Keratinocyte (primary cell): ENCODE data around the gene IKBIP. TPM values are rescaled to one million over a fixed set of nuclear protein-coding genes. Genes with fewer than 3 reads are reported as not detected.
A peak's percentile ranks its signal among the peaks of the same experiment; 100 is the strongest.

Experiments
- DNase-seq: peaks from one replicate; pipeline ENCODE4 v3.0.0-alpha.2; 2011; ENCODE audit warnings: low read depth, missing footprints, low spot score
- FAIRE-seq: peaks from 2 replicates; lab custom pipeline; 2011; peaks lifted over from hg19 to GRCh38; lab: Jason Lieb, UNC
- H2AFZ ChIP-seq: 2 replicates; pipeline ENCODE4 v1.6.0; 2012; ENCODE audit warnings: low read length, control low read depth, inconsistent platforms; ENCODE audit not compliant: control insufficient read depth
- H3K27ac ChIP-seq: 2 replicates; pipeline ENCODE4 v1.5.1; 2011; ENCODE audit warnings: low read length; ENCODE audit not compliant: control insufficient read depth, insufficient read depth
- H3K27me3 ChIP-seq: 3 replicates; pipeline ENCODE4 v1.6.0; 2011; ENCODE audit warnings: low read length; ENCODE audit not compliant: control insufficient read depth, insufficient read depth; ENCODE audit errors: extremely low read depth
- H3K36me3 ChIP-seq, 2 experiments: 2 replicates in 1 of 2; 3 replicates in 1 of 2; pipeline ENCODE4 v1.5.1; 2011; ENCODE audit warnings: low read length in 2 of 2, mild to moderate bottlenecking in 1 of 2; ENCODE audit not compliant: control insufficient read depth in 2 of 2, insufficient read depth in 2 of 2; ENCODE audit errors: extremely low read depth in 1 of 2
- H3K4me1 ChIP-seq: 3 replicates; pipeline ENCODE4 v1.5.1; 2011; ENCODE audit warnings: low read length; ENCODE audit not compliant: control insufficient read depth, insufficient read depth; ENCODE audit errors: extremely low read depth
- H3K4me2 ChIP-seq: 3 replicates; pipeline ENCODE4 v1.6.0; 2011; ENCODE audit warnings: low read depth, low read length; ENCODE audit not compliant: control insufficient read depth, insufficient read depth; ENCODE audit errors: extremely low read depth
- H3K4me3 ChIP-seq, 3 experiments: fragments of 200-600 bp in 1 of 3; sonication (generic) in 1 of 3; 2 replicates in 2 of 3; 3 replicates in 1 of 3; pipeline ENCODE4 v1.5.1; 2011 to 2016; ENCODE audit warnings: low read length in 3 of 3, mild to moderate bottlenecking in 3 of 3, control low read depth in 2 of 3, inconsistent platforms in 1 of 3, low read depth in 1 of 3, mixed read lengths in 1 of 3, mixed run types in 1 of 3, moderate library complexity in 1 of 3; ENCODE audit not compliant: control insufficient read depth in 2 of 3, insufficient read depth in 2 of 3; ENCODE audit errors: extremely low read depth in 1 of 3
- H3K79me2 ChIP-seq: 2 replicates; pipeline ENCODE4 v1.6.0; 2012; ENCODE audit warnings: low read length; ENCODE audit not compliant: control insufficient read depth, insufficient read depth
- H3K9ac ChIP-seq: 3 replicates; pipeline ENCODE4 v1.6.0; 2011; ENCODE audit warnings: low read length; ENCODE audit not compliant: control insufficient read depth, insufficient read depth; ENCODE audit errors: extremely low read depth
- H3K9me1 ChIP-seq: 3 replicates; pipeline ENCODE4 v1.6.0; 2011; ENCODE audit warnings: low read length; ENCODE audit not compliant: control insufficient read depth, insufficient read depth; ENCODE audit errors: extremely low read depth
- H3K9me3 ChIP-seq: 2 replicates; pipeline ENCODE4 v1.5.1; 2012; ENCODE audit warnings: low read depth, low read length; ENCODE audit not compliant: control insufficient read depth
- H4K20me1 ChIP-seq: 3 replicates; pipeline ENCODE4 v1.6.0; 2011; ENCODE audit warnings: low read length; ENCODE audit not compliant: control insufficient read depth, insufficient read depth; ENCODE audit errors: extremely low read depth
- CTCF ChIP-seq, 3 experiments: IDR thresholded peaks in 1 of 3; conservative IDR thresholded peaks in 1 of 3; optimal IDR thresholded peaks in 1 of 3; 2 replicates in 2 of 3; 3 replicates in 1 of 3; pipeline versions ENCODE3 to v1.5.1; 2011; ENCODE audit warnings: low read length in 3 of 3, mild to moderate bottlenecking in 3 of 3, moderate library complexity in 2 of 3, control low read depth in 1 of 3, inconsistent platforms in 1 of 3; ENCODE audit not compliant: insufficient read depth in 2 of 3; ENCODE audit errors: extremely low read depth in 1 of 3
- EZH2 ChIP-seq: IDR thresholded peaks from one replicate; pipeline ENCODE4 v1.6.1; 2012; ENCODE audit warnings: inconsistent platforms, mild to moderate bottlenecking, low read length, moderate library complexity
- dilution Hi-C: fragments of 300-500 bp; cut with MboI; formaldehyde crosslinking; loops from one replicate; pipeline ENCODE4 v1.7.0; 2020; ENCODE audit warnings: low sequenced_read_pairs; ENCODE audit not compliant: extremely low pct_ligation_motif_present
- polyA plus RNA-seq, 5 experiments: library from polyadenylated mRNA; depleted of rRNA in 3 of 5; stranded (reverse) in 3 of 5; stranded (forward) in 1 of 5; unstranded in 1 of 5; fragments of >200 nt; gene quantifications; 1 replicate in 1 of 5; 2 replicates in 3 of 5; 3 replicates in 1 of 5; pipeline versions ENCODE4 v1.2.1 to v1.2.3, GENCODE V29; 2011 to 2012; ENCODE audit warnings: missing spikeins in 2 of 5, low read depth in 1 of 5, low replicate concordance in 1 of 5

IKBIP gene
- polyA plus RNA-seq, 1 donor (not counting 4 experiments of a cell fraction or from before 2014, with no cell fraction given) = 33.9 TPM

- no peak overlapping the region for H3K4me3 ChIP-seq
- dilution Hi-C loops = no loop called here
- DNase-seq = no peak
These were observed 65.2 kb downstream of the IKBIP start for GRCh38 chr12:98579347-98579746.

DNA sequence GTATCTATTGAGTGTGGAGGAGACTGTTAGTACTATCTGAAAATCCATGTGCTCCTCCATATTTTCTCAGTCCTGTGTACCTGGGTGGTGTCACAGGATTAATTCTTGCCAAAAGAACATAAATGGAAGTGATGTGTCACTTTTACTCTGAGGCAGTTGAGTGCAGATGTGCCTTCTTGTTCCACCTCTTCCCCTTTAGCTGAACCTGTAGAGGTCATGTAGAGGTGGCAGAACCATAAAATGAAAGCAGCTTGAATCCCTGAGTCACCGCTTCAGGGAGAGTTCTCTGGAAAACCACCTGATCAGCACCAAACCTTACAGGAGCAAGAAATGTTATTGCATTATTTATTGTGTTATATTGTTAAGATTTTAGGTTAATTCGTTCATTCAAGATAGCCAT lies 65.8 kb downstream of the IKBIP start:
- Histone ChIP-seq H3K4me1 (no peaks in the 10 kb centered on the region), H2AFZ (no peak overlapping the region), H4K20me1 (no peaks in the 10 kb centered on the region), H3K27me3 (no peaks in the 10 kb centered on the region), H3K4me3 (no peak overlapping the region), H3K9ac (no peak overlapping the region), H3K36me3 (no peaks in the 10 kb centered on the region), H3K4me2 (no peak overlapping the region), H3K27ac (no peak overlapping the region), H3K9me1 (no peaks in the 10 kb centered on the region), H3K79me2 (no peaks in the 10 kb centered on the region), H3K9me3 (no peaks in the 10 kb centered on the region)
- peak; percentile 5 for FAIRE-seq
- DNase-seq = no peak
- TF ChIP-seq EZH2 (no peak), CTCF (optimal IDR thresholded peaks at IDR 0.05 in 1 of 3, IDR thresholded peaks at IDR 0.05 in 1 of 3, conservative IDR thresholded peaks at IDR 0.05 in 1 of 3; ENCODE audit: extremely low read depth in 1 of 3, insufficient read depth in 2 of 3, low read length in 3 of 3) (no peak)
- dilution Hi-C loops = no loop called here

More at GRCh38 chr12:98579347-98579746, 65.2 kb downstream of the IKBIP start:
- Histone ChIP-seq H3K27ac (no peak overlapping the region), H2AFZ (no peak overlapping the region), H3K27me3 (no peaks in the 10 kb centered on the region), H3K9ac (no peak overlapping the region), H4K20me1 (no peaks in the 10 kb centered on the region), H3K79me2 (no peaks in the 10 kb centered on the region), H3K4me2 (no peak overlapping the region), H3K9me3 (no peaks in the 10 kb centered on the region), H3K9me1 (no peaks in the 10 kb centered on the region), H3K4me1 (no peaks in the 10 kb centered on the region), H3K36me3 (no peaks in the 10 kb centered on the region)
- no peak for TF ChIP-seq EZH2
- TF ChIP-seq CTCF (optimal IDR thresholded peaks at IDR 0.05 in 1 of 3, IDR thresholded peaks at IDR 0.05 in 1 of 3, conservative IDR thresholded peaks at IDR 0.05 in 1 of 3; ENCODE audit: extremely low read depth in 1 of 3, insufficient read depth in 2 of 3, low read length in 3 of 3) = no peak
- no peak for FAIRE-seq
